Muscle layer of duodenum (tissue), 2 donors: ENCODE results near the gene NACC1.
A peak's percentile ranks its signal among the peaks of the same experiment; 100 is the strongest.

Experiments
- H3K27ac ChIP-seq: one replicate; pipeline ENCODE4 v1.7.0; 2013; ENCODE audit warnings: mild to moderate bottlenecking, low read length
- H3K27me3 ChIP-seq: one replicate; pipeline ENCODE4 v1.7.0; 2013; ENCODE audit warnings: low read depth, mild to moderate bottlenecking, control low read depth, low read length
- H3K36me3 ChIP-seq, 2 donors: one replicate each; pipeline ENCODE4 v1.7.0; 2013; ENCODE audit warnings: low read length in 2 of 2, control low read depth in 1 of 2, mild to moderate bottlenecking in 1 of 2; ENCODE audit not compliant: insufficient read depth in 2 of 2, control insufficient read depth in 1 of 2
- H3K4me1 ChIP-seq, 2 donors: one replicate each; pipeline ENCODE4 v1.7.0; 2013; ENCODE audit warnings: low read length in 2 of 2, mild to moderate bottlenecking in 2 of 2, control low read depth in 1 of 2, moderate library complexity in 1 of 2; ENCODE audit not compliant: insufficient read depth in 2 of 2, control insufficient read depth in 1 of 2
- H3K4me3 ChIP-seq, 2 donors: one replicate each; pipeline ENCODE4 v1.7.0; 2013; ENCODE audit warnings: low read length in 2 of 2, low read depth in 1 of 2, mild to moderate bottlenecking in 1 of 2
- H3K9me3 ChIP-seq, 2 donors: one replicate each; pipeline ENCODE4 v1.7.0; 2013; ENCODE audit warnings: low read length in 2 of 2, control low read depth in 1 of 2, mild to moderate bottlenecking in 1 of 2; ENCODE audit not compliant: control insufficient read depth in 1 of 2
- donor health status: healthy.

Gene NACC1

GRCh38 chr19:13078381-13078780 lies 39.7 kb upstream of the NACC1 start:
- Histone ChIP-seq H3K27me3 (no peaks in the 10 kb centered on the region), H3K4me3 (no peak overlapping the region), H3K4me1 (peaks cover 7 to 75% of the 10 kb centered on the region in 2 donors), H3K9me3 (no peaks in the 10 kb centered on the region), H3K36me3 (peaks cover 19 to 34% of the 10 kb centered on the region in 2 donors), H3K27ac (no peak overlapping the region)

GRCh38 chr19:13078897-13079541 lies 39.0 kb upstream of the NACC1 start:
- Histone ChIP-seq H3K4me1 (peaks cover 7 to 77% of the 10 kb centered on the region in 2 donors), H3K27ac (peak overlapping the region; percentile 58), H3K27me3 (no peaks in the 10 kb centered on the region), H3K4me3 (no peak overlapping the region), H3K9me3 (no peaks in the 10 kb centered on the region), H3K36me3 (peaks cover 13 to 34% of the 10 kb centered on the region in 2 donors)

GRCh38 chr19:13079542-13079986 lies 38.5 kb upstream of the NACC1 start:
- Histone ChIP-seq H3K27ac (peak overlapping the region; percentile 58), H3K36me3 (peaks cover 9 to 33% of the 10 kb centered on the region in 2 donors), H3K4me3 (no peak overlapping the region), H3K4me1 (peaks cover 7 to 72% of the 10 kb centered on the region in 2 donors), H3K27me3 (no peaks in the 10 kb centered on the region), H3K9me3 (no peaks in the 10 kb centered on the region)

- no peaks in the 10 kb centered on the region for H3K9me3 ChIP-seq
- no peak overlapping the region for H3K4me3 ChIP-seq
- peaks cover 13 to 61% of the 10 kb centered on the region in 2 donors for H3K4me1 ChIP-seq
- no peak overlapping the region for H3K27ac ChIP-seq
- H3K27me3 ChIP-seq: no peaks in the 10 kb centered on the region
- peaks cover 9 to 20% of the 10 kb centered on the region in 2 donors for H3K36me3 ChIP-seq
These were observed 35.7 kb upstream of the NACC1 start for GRCh38 chr19:13082192-13083007.

- Histone ChIP-seq H3K4me1 (peaks cover 13 to 55% of the 10 kb centered on the region in 2 donors), H3K27ac (no peak overlapping the region), H3K36me3 (peaks cover 9 to 20% of the 10 kb centered on the region in 2 donors), H3K27me3 (no peaks in the 10 kb centered on the region), H3K9me3 (no peaks in the 10 kb centered on the region), H3K4me3 (no peak overlapping the region)
These were observed 35.1 kb upstream of the NACC1 start for GRCh38 chr19:13083008-13083404.

GRCh38 chr19:13083627-13084026 lies 34.4 kb upstream of the NACC1 start:
- H3K36me3 ChIP-seq: peaks cover 9 to 20% of the 10 kb centered on the region in 2 donors
- H3K27ac ChIP-seq: no peak overlapping the region

GRCh38 chr19:13085666-13086065 lies 32.4 kb upstream of the NACC1 start:
- H3K27ac ChIP-seq: no peak overlapping the region
- no peak overlapping the region for H3K4me3 ChIP-seq
- H3K36me3 ChIP-seq: peaks cover 9 to 25% of the 10 kb centered on the region in 2 donors
- peaks cover 6 to 47% of the 10 kb centered on the region in 2 donors for H3K4me1 ChIP-seq
- H3K9me3 ChIP-seq: no peaks in the 10 kb centered on the region
- H3K27me3 ChIP-seq: no peaks in the 10 kb centered on the region

More at GRCh38 chr19:13083627-13084026, 34.4 kb upstream of the NACC1 start:
- H3K9me3 ChIP-seq: no peaks in the 10 kb centered on the region
- peaks cover 13 to 49% of the 10 kb centered on the region in 2 donors for H3K4me1 ChIP-seq
- no peaks in the 10 kb centered on the region for H3K27me3 ChIP-seq
- no peak overlapping the region for H3K4me3 ChIP-seq

GRCh38 chr19:13086341-13086740 lies 31.7 kb upstream of the NACC1 start:
- H3K9me3 ChIP-seq: no peaks in the 10 kb centered on the region
- H3K4me3 ChIP-seq: no peak overlapping the region
- no peaks in the 10 kb centered on the region for H3K27me3 ChIP-seq
- H3K4me1 ChIP-seq: peaks cover 6 to 53% of the 10 kb centered on the region in 2 donors
- H3K36me3 ChIP-seq: peaks cover 9 to 25% of the 10 kb centered on the region in 2 donors
- H3K27ac ChIP-seq: no peak overlapping the region

GRCh38 chr19:13087295-13087694 lies 30.8 kb upstream of the NACC1 start:
- Histone ChIP-seq H3K27me3 (no peaks in the 10 kb centered on the region), H3K36me3 (peaks cover 9 to 17% of the 10 kb centered on the region in 2 donors), H3K4me1 (peaks cover 9 to 54% of the 10 kb centered on the region in 2 donors), H3K27ac (no peak overlapping the region), H3K9me3 (no peaks in the 10 kb centered on the region), H3K4me3 (no peak overlapping the region)

- peaks cover 9 to 17% of the 10 kb centered on the region in 2 donors for H3K36me3 ChIP-seq
- no peak overlapping the region for H3K4me3 ChIP-seq
- no peak overlapping the region for H3K27ac ChIP-seq
- no peaks in the 10 kb centered on the region for H3K9me3 ChIP-seq
- H3K4me1 ChIP-seq: peaks cover 11 to 54% of the 10 kb centered on the region in 2 donors
- no peaks in the 10 kb centered on the region for H3K27me3 ChIP-seq
These were observed 30.1 kb upstream of the NACC1 start for GRCh38 chr19:13087795-13088537.
